ENCODE measurements around the gene HCN2.

HCN2 gene

GRCh38 chr19:633068-633785, 43.5 kb downstream of the HCN2 start, which contains the start of gene POLRMT:
Gene POLRMT, minus strand, starts transcription at chr19:633537. Its CDS starts 25 bp downstream, at chr19:633512.
- Mint-ChIP-seq H3K27ac (peak within 1 kb of the TSS; percentile 88), H3K4me1 (ENCODE audit: low read depth) (peaks cover 37% of the 10 kb centered on the region), H3K4me3 (peak within 1 kb of the TSS; percentile 97), H3K27me3 (peaks cover 18% of the 10 kb centered on the region), H3K36me3 (ENCODE audit: low read depth) (peaks cover 55% of the 10 kb centered on the region), H3K9me3 (no peaks in the 10 kb centered on the region)
- intact Hi-C loops (cut with micrococcal nuclease): loop anchor here (2.0 kb wide), 1 partner anchor 28 kb away; no protein-coding TSS in a partner anchor

- Mint-ChIP-seq H3K9me3 (no peaks in the 10 kb centered on the region), H3K27me3 (peaks cover 26% of the 10 kb centered on the region)
- intact Hi-C loops (cut with micrococcal nuclease): loop anchor here (2.0 kb wide), 1 partner anchor 27 kb away; no protein-coding TSS in a partner anchor
Observed at GRCh38 chr19:633786-634639, 44.3 kb downstream of the HCN2 start.

GRCh38 chr19:634975-635652, 45.4 kb downstream of the HCN2 start:
- Mint-ChIP-seq H3K27me3 (peaks cover 35% of the 10 kb centered on the region), H3K4me1 (ENCODE audit: low read depth) (peaks cover 44% of the 10 kb centered on the region), H3K4me3 (no peak overlapping the region), H3K36me3 (ENCODE audit: low read depth) (peaks cover 37% of the 10 kb centered on the region), H3K9me3 (no peaks in the 10 kb centered on the region), H3K27ac (peak overlapping the region; percentile 55)
- intact Hi-C loops (cut with micrococcal nuclease): no loop called here

More at GRCh38 chr19:633786-634639, 44.3 kb downstream of the HCN2 start:
- Mint-ChIP-seq H3K4me1 (ENCODE audit: low read depth) (peaks cover 37% of the 10 kb centered on the region), H3K27ac (peak overlapping the region; percentile 88), H3K36me3 (ENCODE audit: low read depth) (peaks cover 48% of the 10 kb centered on the region), H3K4me3 (peak overlapping the region; percentile 97)

- peaks cover 19% of the 10 kb centered on the region for H3K4me1 Mint-ChIP-seq (ENCODE audit: low read depth)
- peaks cover 5% of the 10 kb centered on the region for H3K36me3 Mint-ChIP-seq (ENCODE audit: low read depth)
- H3K27ac Mint-ChIP-seq: peak overlapping the region; percentile 69
- intact Hi-C loops (cut with micrococcal nuclease): no loop called here
- H3K27me3 Mint-ChIP-seq: peaks cover 45% of the 10 kb centered on the region
- H3K4me3 Mint-ChIP-seq: no peak overlapping the region
- no peaks in the 10 kb centered on the region for H3K9me3 Mint-ChIP-seq
Observed at GRCh38 chr19:638906-639252, 49.2 kb downstream of the HCN2 start.

- Mint-ChIP-seq H3K4me3 (peak within 1 kb of the TSS; percentile 76), H3K36me3 (ENCODE audit: low read depth) (peaks cover 11% of the 10 kb centered on the region), H3K4me1 (ENCODE audit: low read depth) (peaks cover 13% of the 10 kb centered on the region), H3K9me3 (no peaks in the 10 kb centered on the region), H3K27me3 (peaks cover 45% of the 10 kb centered on the region), H3K27ac (peak within 1 kb of the TSS; percentile 69)
- intact Hi-C loops (cut with micrococcal nuclease): no loop called here
Observed at GRCh38 chr19:639253-640160, 49.8 kb downstream of the HCN2 start, which contains the start of gene FGF22. Gene FGF22, plus strand, starts transcription at chr19:639879. Its CDS starts 47 bp downstream, at chr19:639926.

- intact Hi-C loops (cut with micrococcal nuclease): no loop called here
- Mint-ChIP-seq H3K27me3 (peaks cover 45% of the 10 kb centered on the region), H3K36me3 (ENCODE audit: low read depth) (peaks cover 17% of the 10 kb centered on the region), H3K4me1 (ENCODE audit: low read depth) (peaks cover 13% of the 10 kb centered on the region), H3K4me3 (peak overlapping the region; percentile 65), H3K9me3 (no peaks in the 10 kb centered on the region), H3K27ac (no peak overlapping the region)
Observed at GRCh38 chr19:640161-640558, 50.5 kb downstream of the HCN2 start.

- Mint-ChIP-seq H3K9me3 (no peaks in the 10 kb centered on the region), H3K36me3 (ENCODE audit: low read depth) (peaks cover 23% of the 10 kb centered on the region), H3K4me3 (no peak overlapping the region), H3K27ac (no peak overlapping the region), H3K4me1 (ENCODE audit: low read depth) (peaks cover 13% of the 10 kb centered on the region), H3K27me3 (peaks cover 43% of the 10 kb centered on the region)
- intact Hi-C loops (cut with micrococcal nuclease): no loop called here
Observed at GRCh38 chr19:640606-641189, 51.0 kb downstream of the HCN2 start.

GRCh38 chr19:641702-642101, 52.0 kb downstream of the HCN2 start:
- no peak overlapping the region for H3K4me3 Mint-ChIP-seq
- H3K4me1 Mint-ChIP-seq (ENCODE audit: low read depth): peaks cover 13% of the 10 kb centered on the region
- intact Hi-C loops (cut with micrococcal nuclease): no loop called here
- peaks cover 33% of the 10 kb centered on the region for H3K36me3 Mint-ChIP-seq (ENCODE audit: low read depth)
- H3K27ac Mint-ChIP-seq: no peak overlapping the region
- no peaks in the 10 kb centered on the region for H3K9me3 Mint-ChIP-seq
- H3K27me3 Mint-ChIP-seq: peaks cover 42% of the 10 kb centered on the region

- peaks cover 13% of the 10 kb centered on the region for H3K4me1 Mint-ChIP-seq (ENCODE audit: low read depth)
- no peak overlapping the region for H3K27ac Mint-ChIP-seq
- H3K4me3 Mint-ChIP-seq: no peak overlapping the region
- H3K9me3 Mint-ChIP-seq: no peaks in the 10 kb centered on the region
- H3K27me3 Mint-ChIP-seq: peaks cover 29% of the 10 kb centered on the region
- peaks cover 46% of the 10 kb centered on the region for H3K36me3 Mint-ChIP-seq (ENCODE audit: low read depth)
- intact Hi-C loops (cut with micrococcal nuclease): no loop called here
Observed at GRCh38 chr19:642767-643727, 53.4 kb downstream of the HCN2 start.

- peaks cover 53% of the 10 kb centered on the region for H3K36me3 Mint-ChIP-seq (ENCODE audit: low read depth)
- H3K4me3 Mint-ChIP-seq: no peak overlapping the region
- H3K4me1 Mint-ChIP-seq (ENCODE audit: low read depth): peaks cover 13% of the 10 kb centered on the region
- no peaks in the 10 kb centered on the region for H3K9me3 Mint-ChIP-seq
- peaks cover 22% of the 10 kb centered on the region for H3K27me3 Mint-ChIP-seq
- intact Hi-C loops (cut with micrococcal nuclease): no loop called here
- no peak overlapping the region for H3K27ac Mint-ChIP-seq
Observed at GRCh38 chr19:643736-644135, 54.1 kb downstream of the HCN2 start.

GRCh38 chr19:644363-644762, 54.7 kb downstream of the HCN2 start:
- Mint-ChIP-seq H3K4me3 (no peak overlapping the region), H3K4me1 (ENCODE audit: low read depth) (peaks cover 9% of the 10 kb centered on the region), H3K27me3 (peaks cover 16% of the 10 kb centered on the region), H3K27ac (no peak overlapping the region), H3K9me3 (no peaks in the 10 kb centered on the region), H3K36me3 (ENCODE audit: low read depth) (peaks cover 59% of the 10 kb centered on the region)
- intact Hi-C loops (cut with micrococcal nuclease): no loop called here

GRCh38 chr19:644789-645188, 55.1 kb downstream of the HCN2 start:
- Mint-ChIP-seq H3K4me3 (no peak overlapping the region), H3K4me1 (ENCODE audit: low read depth) (peaks cover 5% of the 10 kb centered on the region), H3K27ac (no peak overlapping the region), H3K9me3 (no peaks in the 10 kb centered on the region), H3K36me3 (ENCODE audit: low read depth) (peaks cover 64% of the 10 kb centered on the region), H3K27me3 (peaks cover 14% of the 10 kb centered on the region)
- intact Hi-C loops (cut with micrococcal nuclease): no loop called here
